ENCODE measurements around the gene C2CD2. TPM values are rescaled to one million over a fixed set of nuclear protein-coding genes. Genes with fewer than 3 reads are reported as not detected.

Gene C2CD2
- total RNA-seq, 1 donor from 2014 or later: 15.3 TPM

DNA sequence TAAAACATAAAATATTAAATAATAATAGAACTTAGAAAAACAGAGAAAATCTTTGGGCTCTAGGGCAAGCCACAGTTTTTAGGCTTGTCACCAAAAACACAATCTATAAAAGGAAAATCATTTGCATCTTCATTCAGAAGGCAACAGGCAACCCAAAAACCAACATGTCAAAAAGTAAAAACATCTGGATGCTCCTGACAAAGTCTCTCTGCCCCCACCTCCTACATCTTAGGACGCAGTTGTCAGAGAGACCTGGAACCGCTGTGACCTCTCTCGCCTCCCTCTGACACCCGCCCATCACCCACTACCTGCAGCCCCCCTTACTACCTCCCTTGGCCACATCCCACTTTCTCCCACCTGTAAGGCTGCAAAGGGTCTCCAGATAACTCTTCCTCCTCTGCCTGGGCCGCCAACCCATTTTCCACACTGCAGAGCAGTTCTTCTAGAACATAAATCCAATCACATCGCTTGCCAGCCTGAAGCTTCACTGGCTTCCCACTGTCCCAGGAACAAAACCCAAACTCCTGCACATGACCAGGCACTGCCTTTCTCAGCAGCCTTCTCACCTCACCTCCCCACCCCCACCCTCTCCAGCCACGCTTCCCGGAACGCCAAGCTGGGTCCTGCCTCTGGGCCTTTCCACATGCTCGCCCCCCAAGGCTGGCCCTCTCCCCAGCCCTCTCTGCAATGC is 89.4 kb downstream of the C2CD2 start:
- Mint-ChIP-seq H3K27me3 (ENCODE audit: insufficient read depth, low read depth) (peaks cover 2% of the 10 kb centered on the region), H3K9me3 (no peaks in the 10 kb centered on the region), H3K4me1 (peaks cover 11% of the 10 kb centered on the region), H3K4me3 (no peak overlapping the region), H3K36me3 (no peaks in the 10 kb centered on the region), H3K27ac (no peak overlapping the region)
- no peak overlapping the region for H2AFZ ChIP-seq (replicated peaks)
- no peak overlapping the region for H3K27ac ChIP-seq
- H3K4me3 ChIP-seq: no peak overlapping the region
- H3K4me2 ChIP-seq: no peak overlapping the region
- no peaks in the 10 kb centered on the region for H3K9me3 ChIP-seq (ENCODE audit: low read depth)
- no peak for TF ChIP-seq EZH2 (IDR thresholded peaks at IDR 0.05)
- TF ChIP-seq EZH2phosphoT487 (IDR thresholded peaks at IDR 0.05): no peak
- TF ChIP-seq, protein P1, sequence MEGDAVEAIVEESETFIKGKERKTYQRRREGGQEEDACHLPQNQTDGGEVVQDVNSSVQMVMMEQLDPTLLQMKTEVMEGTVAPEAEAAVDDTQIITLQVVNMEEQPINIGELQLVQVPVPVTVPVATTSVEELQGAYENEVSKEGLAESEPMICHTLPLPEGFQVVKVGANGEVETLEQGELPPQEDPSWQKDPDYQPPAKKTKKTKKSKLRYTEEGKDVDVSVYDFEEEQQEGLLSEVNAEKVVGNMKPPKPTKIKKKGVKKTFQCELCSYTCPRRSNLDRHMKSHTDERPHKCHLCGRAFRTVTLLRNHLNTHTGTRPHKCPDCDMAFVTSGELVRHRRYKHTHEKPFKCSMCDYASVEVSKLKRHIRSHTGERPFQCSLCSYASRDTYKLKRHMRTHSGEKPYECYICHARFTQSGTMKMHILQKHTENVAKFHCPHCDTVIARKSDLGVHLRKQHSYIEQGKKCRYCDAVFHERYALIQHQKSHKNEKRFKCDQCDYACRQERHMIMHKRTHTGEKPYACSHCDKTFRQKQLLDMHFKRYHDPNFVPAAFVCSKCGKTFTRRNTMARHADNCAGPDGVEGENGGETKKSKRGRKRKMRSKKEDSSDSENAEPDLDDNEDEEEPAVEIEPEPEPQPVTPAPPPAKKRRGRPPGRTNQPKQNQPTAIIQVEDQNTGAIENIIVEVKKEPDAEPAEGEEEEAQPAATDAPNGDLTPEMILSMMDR (IDR thresholded peaks at IDR 0.05): no peak
- H3F3A ChIP-seq (ENCODE audit: low read depth): no peaks in the 10 kb centered on the region
- no peaks in the 10 kb centered on the region for H3K36me3 ChIP-seq
- H3K27me3 ChIP-seq: no peaks in the 10 kb centered on the region
- no peaks in the 10 kb centered on the region for H3K79me2 ChIP-seq (ENCODE audit: low read depth)
- H4K20me1 ChIP-seq (ENCODE audit: low read depth): no peaks in the 10 kb centered on the region
- DNase-seq (ENCODE audit: low spot score): no peak
- no peaks in the 10 kb centered on the region for H3K4me1 ChIP-seq
- no peak overlapping the region for H3K9ac ChIP-seq

DNA sequence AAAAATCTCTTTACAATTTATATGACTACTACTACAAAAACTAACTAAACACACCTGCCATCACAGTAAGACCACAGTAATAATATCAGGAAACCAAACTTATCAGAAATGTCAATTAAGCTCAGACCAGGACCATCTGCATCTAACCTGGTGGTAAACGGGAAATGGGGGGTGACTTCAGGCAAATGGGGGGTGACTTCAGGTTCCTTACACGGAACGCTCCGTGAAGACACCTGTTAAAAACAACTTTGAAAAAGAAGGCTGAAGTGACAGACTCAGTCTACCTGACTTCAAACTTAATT is 90.4 kb downstream of the C2CD2 start:
- no peaks in the 10 kb centered on the region for H3F3A ChIP-seq (ENCODE audit: low read depth)
- H3K9me3 ChIP-seq (ENCODE audit: low read depth): no peaks in the 10 kb centered on the region
- H3K9ac ChIP-seq: no peak overlapping the region
- H3K4me1 Mint-ChIP-seq: peaks cover 11% of the 10 kb centered on the region
- no peak for DNase-seq (ENCODE audit: low spot score)
- H3K4me1 ChIP-seq: no peaks in the 10 kb centered on the region
- H3K27me3 ChIP-seq: no peaks in the 10 kb centered on the region
- H3K27ac Mint-ChIP-seq: no peak overlapping the region
- H3K79me2 ChIP-seq (ENCODE audit: low read depth): no peaks in the 10 kb centered on the region
- H2AFZ ChIP-seq (replicated peaks): no peak overlapping the region
- no peak overlapping the region for H3K4me3 ChIP-seq
- no peaks in the 10 kb centered on the region for H3K36me3 ChIP-seq
- peaks cover 2% of the 10 kb centered on the region for H3K27me3 Mint-ChIP-seq (ENCODE audit: insufficient read depth, low read depth)
- H4K20me1 ChIP-seq (ENCODE audit: low read depth): no peaks in the 10 kb centered on the region
- H3K4me3 Mint-ChIP-seq: no peak overlapping the region
- H3K36me3 Mint-ChIP-seq: no peaks in the 10 kb centered on the region
- TF ChIP-seq EZH2phosphoT487 (IDR thresholded peaks at IDR 0.05) (no peak), EZH2 (IDR thresholded peaks at IDR 0.05) (no peak)
- TF ChIP-seq, protein P1 (IDR thresholded peaks at IDR 0.05): no peak
- no peak overlapping the region for H3K27ac ChIP-seq
- no peak overlapping the region for H3K4me2 ChIP-seq
- H3K9me3 Mint-ChIP-seq: no peaks in the 10 kb centered on the region

DNA sequence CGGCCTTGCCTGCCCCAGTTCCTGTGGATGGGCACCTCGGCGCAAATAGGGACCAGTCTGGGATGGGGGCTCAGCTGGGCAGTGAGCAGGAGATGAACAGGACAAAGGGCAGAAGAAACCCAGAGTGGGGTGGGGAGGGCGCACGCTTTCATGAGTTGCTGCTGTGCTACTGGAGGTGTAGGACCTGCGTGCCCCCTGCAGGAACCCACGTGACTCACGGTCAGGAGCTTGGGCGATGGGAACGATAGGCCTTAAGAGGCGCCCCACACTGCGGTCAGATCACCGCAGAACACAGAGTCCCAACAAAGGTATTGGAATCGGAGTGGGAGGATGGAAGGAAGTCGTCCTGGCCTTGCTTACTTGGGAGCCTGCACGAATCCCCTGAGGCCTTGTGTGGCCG is 91.8 kb downstream of the C2CD2 start:
- Histone ChIP-seq H3K4me3 (no peak overlapping the region), H3K9ac (no peak overlapping the region), H4K20me1 (ENCODE audit: low read depth) (no peaks in the 10 kb centered on the region), H3K9me3 (ENCODE audit: low read depth) (no peaks in the 10 kb centered on the region), H3K4me1 (no peaks in the 10 kb centered on the region), H3K79me2 (ENCODE audit: low read depth) (no peaks in the 10 kb centered on the region), H3K36me3 (no peaks in the 10 kb centered on the region), H3K27me3 (no peaks in the 10 kb centered on the region), H3F3A (ENCODE audit: low read depth) (no peaks in the 10 kb centered on the region), H3K4me2 (no peak overlapping the region), H2AFZ (replicated peaks) (no peak overlapping the region), H3K27ac (no peak overlapping the region)
- H3K4me1 Mint-ChIP-seq: peaks cover 11% of the 10 kb centered on the region
- TF ChIP-seq, protein P1 (IDR thresholded peaks at IDR 0.05): peak; percentile 4
- TF ChIP-seq EZH2phosphoT487 (IDR thresholded peaks at IDR 0.05): no peak
- peak overlapping the region; percentile 38 for H3K4me3 Mint-ChIP-seq
- peaks cover 2% of the 10 kb centered on the region for H3K36me3 Mint-ChIP-seq
- no peaks in the 10 kb centered on the region for H3K9me3 Mint-ChIP-seq
- peak overlapping the region; percentile 69 for H3K27ac Mint-ChIP-seq
- no peak for DNase-seq (ENCODE audit: low spot score)
- peaks cover 5% of the 10 kb centered on the region for H3K27me3 Mint-ChIP-seq (ENCODE audit: insufficient read depth, low read depth)

All from neural progenitor cell (in vitro differentiated cells).